OCI-LY3 (cell line): ENCODE results near the gene MYDGF.

ENCODE experiments used
- H2AFZ ChIP-seq: fragments of 200-600, 300-600 bp; shearing (Covaris generic); 2 replicates; pipeline ENCODE4 v1.6.0; 2014; ENCODE audit warnings: antibody characterized with exemption, low read depth, low read length
- H3K27ac ChIP-seq: fragments of 200-600, 300-600 bp; sonication (generic); 2 replicates; pipeline ENCODE4 v1.5.1; 2014; ENCODE audit warnings: mild to moderate bottlenecking, low read length, moderate library complexity, mixed read lengths
- H3K27me3 ChIP-seq: fragments of 200-600, 300-600 bp; sonication (generic); 2 replicates; pipeline ENCODE4 v1.6.1; 2014; ENCODE audit warnings: low read depth, low read length, mixed read lengths
- H3K36me3 ChIP-seq: fragments of 200-600, 300-600 bp; sonication (generic); replicated peaks from 2 replicates; pipeline ENCODE3; 2014; ENCODE audit warnings: low read depth, low read length, mixed read lengths
- H3K4me1 ChIP-seq: fragments of 300-600, 200-600 bp; sonication (generic); 2 replicates; pipeline ENCODE4 v1.6.1; 2014; ENCODE audit warnings: low read length, mixed read lengths
- H3K4me2 ChIP-seq: fragments of 200-600, 300-600 bp; sonication (generic); 2 replicates; pipeline ENCODE4 v1.6.1; 2014; ENCODE audit warnings: low read length, mixed read lengths
- H3K4me3 ChIP-seq: fragments of 300-600, 200-600 bp; sonication (generic); 2 replicates; pipeline ENCODE4 v1.5.1; 2014; ENCODE audit warnings: antibody characterized with exemption, mild to moderate bottlenecking, low read length, moderate library complexity
- H3K79me2 ChIP-seq: fragments of 300-600, 200-600 bp; shearing (Covaris generic); 2 replicates; pipeline ENCODE4 v1.6.1; 2014; ENCODE audit warnings: mild to moderate bottlenecking, low read length, mixed read lengths
- H3K9ac ChIP-seq: fragments of 300-600, 200-600 bp; shearing (Covaris generic); 2 replicates; pipeline ENCODE4 v1.6.0; 2014; ENCODE audit warnings: mild to moderate bottlenecking, low read length, moderate library complexity
- H3K9me3 ChIP-seq: fragments of 200-600, 300-600 bp; shearing (Covaris generic); 2 replicates; pipeline ENCODE4 v1.6.1; 2014; ENCODE audit warnings: low read length, mixed read lengths; ENCODE audit not compliant: insufficient read depth
- H4K20me1 ChIP-seq: fragments of 200-600, 300-600 bp; sonication (generic); 2 replicates; pipeline ENCODE4 v1.6.1; 2016; ENCODE audit warnings: low read length, mixed read lengths; ENCODE audit not compliant: insufficient read depth
- CTCF ChIP-seq: fragments of 200-600, 300-600 bp; sonication (generic); IDR thresholded peaks from 2 replicates; pipeline ENCODE4 v1.5.1; 2014; ENCODE audit warnings: antibody characterized with exemption, low read length, low read depth
- EZH2phosphoT487 ChIP-seq: fragments of 200-600 bp; shearing (Covaris generic); IDR thresholded peaks from 2 replicates; pipeline ENCODE4 v1.6.1; 2018; ENCODE audit warnings: antibody characterized with exemption, mixed run types, low read depth

Gene MYDGF

GRCh38 chr19:4639531-4640246 is 30.5 kb downstream of the MYDGF start:
- TF ChIP-seq CTCF: no peak
- TF ChIP-seq EZH2phosphoT487: no peak
- Histone ChIP-seq H3K9ac (peak overlapping the region; percentile 96), H2AFZ (no peak overlapping the region), H3K4me2 (peak overlapping the region; percentile 96), H3K79me2 (peaks cover 25% of the 10 kb centered on the region), H3K9me3 (no peaks in the 10 kb centered on the region), H3K27me3 (peaks cover under 1% of the 10 kb centered on the region; the same call in 1 of the 2 replicates), H3K27ac (peak overlapping the region; percentile 61), H3K4me1 (peaks cover 30% of the 10 kb centered on the region), H4K20me1 (no peaks in the 10 kb centered on the region), H3K4me3 (peak overlapping the region; percentile 97), H3K36me3 (peaks cover 3% of the 10 kb centered on the region)

DNA sequence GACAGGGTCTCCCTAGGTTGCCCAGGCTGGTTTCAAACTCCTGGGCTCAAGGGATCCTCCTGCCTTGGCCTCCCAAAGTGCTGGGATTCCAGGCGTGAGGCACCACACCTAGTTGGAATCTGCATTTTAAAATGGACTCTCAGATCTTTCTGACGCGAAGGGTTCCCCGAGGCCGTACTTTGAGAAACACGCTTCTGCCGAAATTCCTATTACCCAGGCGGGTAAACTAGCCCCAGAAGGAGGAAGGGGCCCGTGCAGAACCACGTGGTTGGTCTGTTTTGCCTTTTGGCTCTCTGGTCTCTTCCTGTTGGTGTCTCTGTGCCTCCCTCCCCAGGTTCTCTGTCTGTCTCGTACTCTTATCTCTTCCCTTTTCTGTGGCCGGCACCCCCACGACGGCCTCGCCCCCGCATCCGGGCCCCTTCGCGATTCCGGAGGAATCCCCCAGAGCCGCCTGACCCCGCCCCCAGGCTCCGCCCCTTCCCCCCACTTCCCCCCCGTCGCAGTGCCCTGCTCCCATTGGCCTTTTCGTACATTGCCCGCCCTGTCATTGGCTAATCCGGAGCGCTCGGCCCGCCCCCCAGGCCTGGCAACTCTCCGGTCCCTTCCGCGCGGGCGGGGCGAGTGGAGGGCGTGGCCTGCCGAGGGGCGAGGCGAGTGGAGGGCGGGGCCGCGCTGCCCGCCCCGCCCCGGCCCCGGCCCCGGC is 31.2 kb downstream of the MYDGF start, which contains the start of gene TNFAIP8L1:
Gene TNFAIP8L1 (plus strand): TSS at position 689 of the 703 bp plus-strand sequence. CDS start 12,354 bp downstream, outside the sequence.
- Histone ChIP-seq H3K27me3 (peaks cover 4% of the 10 kb centered on the region; the same call in 1 of the 2 replicates), H3K9me3 (no peaks in the 10 kb centered on the region), H3K79me2 (peaks cover 25% of the 10 kb centered on the region), H2AFZ (no peak within 1 kb of the TSS), H3K36me3 (peaks cover 3% of the 10 kb centered on the region), H3K9ac (peak within 1 kb of the TSS; percentile 96), H4K20me1 (no peaks in the 10 kb centered on the region), H3K27ac (peak within 1 kb of the TSS; percentile 81), H3K4me1 (peaks cover 30% of the 10 kb centered on the region), H3K4me3 (peak within 1 kb of the TSS; percentile 97), H3K4me2 (peak within 1 kb of the TSS; percentile 96)
- TF ChIP-seq EZH2phosphoT487 (no peak), CTCF (no peak)

DNA sequence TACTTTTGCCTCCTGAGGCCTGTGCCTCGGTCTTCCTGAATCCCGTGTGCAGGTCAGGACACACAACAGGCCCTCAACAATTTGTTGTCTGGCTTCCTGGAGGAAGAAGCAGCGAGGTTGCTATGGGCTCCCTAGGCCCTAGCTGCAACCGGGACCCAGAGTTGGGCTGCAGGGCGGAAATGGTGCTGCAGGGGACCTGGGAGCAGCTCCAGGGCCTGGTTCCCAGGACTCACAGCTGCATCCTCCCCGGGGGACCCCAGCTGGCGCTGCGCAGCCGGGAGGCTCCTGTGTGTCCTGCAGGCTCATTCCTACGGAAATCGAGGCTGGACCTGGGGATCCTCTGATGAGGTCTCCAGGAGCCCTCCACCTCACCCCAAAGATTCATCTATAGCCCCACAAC is 31.8 kb downstream of the MYDGF start:
- Histone ChIP-seq H3K79me2 (peaks cover 25% of the 10 kb centered on the region), H3K36me3 (peaks cover 1% of the 10 kb centered on the region), H2AFZ (no peak overlapping the region), H3K27me3 (peaks cover 4% of the 10 kb centered on the region; the same call in 1 of the 2 replicates), H3K4me2 (peak overlapping the region; percentile 59), H3K27ac (peak overlapping the region; percentile 81), H3K4me1 (peaks cover 33% of the 10 kb centered on the region), H3K9me3 (no peaks in the 10 kb centered on the region), H3K4me3 (peak overlapping the region; percentile 41), H3K9ac (peak overlapping the region; percentile 71), H4K20me1 (no peaks in the 10 kb centered on the region)
- no peak for TF ChIP-seq EZH2phosphoT487
- TF ChIP-seq CTCF: no peak

GRCh38 chr19:4636761-4637160 is 33.4 kb downstream of the MYDGF start:
- peak overlapping the region; percentile 84 for H3K9ac ChIP-seq
- peaks cover 24% of the 10 kb centered on the region for H3K79me2 ChIP-seq
- H3K9me3 ChIP-seq: no peaks in the 10 kb centered on the region
- no peaks in the 10 kb centered on the region for H3K36me3 ChIP-seq
- no peaks in the 10 kb centered on the region for H4K20me1 ChIP-seq
- TF ChIP-seq EZH2phosphoT487 (no peak), CTCF (no peak)
- H2AFZ ChIP-seq: peak overlapping the region; percentile 97
- H3K27ac ChIP-seq: no peak overlapping the region
- H3K27me3 ChIP-seq: peaks cover 4% of the 10 kb centered on the region; the same call in 1 of the 2 replicates
- peak overlapping the region; percentile 89 for H3K4me2 ChIP-seq
- peak overlapping the region; percentile 92 for H3K4me3 ChIP-seq
- H3K4me1 ChIP-seq: peaks cover 30% of the 10 kb centered on the region
